Osteoblast (primary cell): ENCODE results near the gene PHF12. TPM values are rescaled to one million over a fixed set of nuclear protein-coding genes. Genes with fewer than 3 reads are reported as not detected.
A peak's percentile ranks its signal among the peaks of the same experiment; 100 is the strongest.

Experiments
- DNase-seq: peaks from one replicate; pipeline ENCODE4 v3.0.0; 2011; ENCODE audit warnings: low spot score, mixed read lengths; ENCODE audit not compliant: insufficient read length; ENCODE audit errors: missing footprints
- H2AFZ ChIP-seq: 2 replicates; pipeline ENCODE4 v1.6.0; 2011; ENCODE audit warnings: mild to moderate bottlenecking, low read length
- H3K27ac ChIP-seq: 2 replicates; pipeline ENCODE4 v1.5.1; 2011; ENCODE audit warnings: mild to moderate bottlenecking, low read depth, low read length, moderate library complexity
- H3K27me3 ChIP-seq: 2 replicates; pipeline ENCODE4 v1.6.0; 2012; ENCODE audit warnings: mild to moderate bottlenecking, control low read depth, inconsistent platforms, low read length, moderate library complexity; ENCODE audit not compliant: insufficient read depth
- H3K36me3 ChIP-seq: 2 replicates; pipeline ENCODE4 v1.5.1; 2011; ENCODE audit warnings: mild to moderate bottlenecking, low read length, control low read depth, moderate library complexity; ENCODE audit not compliant: insufficient read depth
- H3K4me1 ChIP-seq: 2 replicates; pipeline ENCODE4 v1.5.1; 2011; ENCODE audit warnings: mild to moderate bottlenecking, low read length, control low read depth, moderate library complexity; ENCODE audit not compliant: insufficient read depth
- H3K4me2 ChIP-seq: 2 replicates; pipeline ENCODE4 v1.6.0; 2011; ENCODE audit warnings: mild to moderate bottlenecking, low read length; ENCODE audit not compliant: insufficient read depth
- H3K4me3 ChIP-seq: fragments of 200-600 bp; sonication (generic); 3 replicates; pipeline ENCODE4 v1.5.1; 2012; ENCODE audit warnings: mild to moderate bottlenecking, low read length, inconsistent platforms; ENCODE audit not compliant: insufficient read depth
- H3K79me2 ChIP-seq: 2 replicates; pipeline ENCODE4 v1.6.0; 2012; ENCODE audit warnings: mild to moderate bottlenecking, low read length, control low read depth, inconsistent platforms; ENCODE audit not compliant: insufficient read depth
- H3K9me3 ChIP-seq: 2 replicates; pipeline ENCODE4 v1.5.1; 2011; ENCODE audit warnings: low read depth, low read length, control low read depth
- H4K20me1 ChIP-seq: 2 replicates; pipeline ENCODE4 v1.6.0; 2012; ENCODE audit warnings: mild to moderate bottlenecking, low read length, control low read depth; ENCODE audit not compliant: insufficient read depth
- CTCF ChIP-seq: IDR thresholded peaks from 2 replicates; pipeline ENCODE4 v1.5.1; 2011; ENCODE audit warnings: mild to moderate bottlenecking, low read depth, low read length, moderate library complexity; ENCODE audit errors: extremely low read depth
- total RNA-seq: library from RNA; depleted of rRNA; stranded (reverse); fragments of >200 nt; gene quantifications from 2 replicates; pipeline ENCODE4 v1.2.3, GENCODE V29; 2012

PHF12 gene
- total RNA-seq, 1 donor: 26.8 TPM

GRCh38 chr17:28918295-28918694, 33.0 kb downstream of the PHF12 start:
- no peak for TF ChIP-seq CTCF
- Histone ChIP-seq H3K27ac (no peak overlapping the region), H3K27me3 (no peaks in the 10 kb centered on the region), H3K9me3 (no peaks in the 10 kb centered on the region), H3K79me2 (peaks cover 9% of the 10 kb centered on the region), H3K36me3 (peaks cover 89% of the 10 kb centered on the region), H2AFZ (no peak overlapping the region), H3K4me2 (no peak overlapping the region), H4K20me1 (peaks cover 18% of the 10 kb centered on the region), H3K4me1 (no peaks in the 10 kb centered on the region), H3K4me3 (no peak overlapping the region)
- DNase-seq: no peak

- no peak overlapping the region for H2AFZ ChIP-seq
- no peaks in the 10 kb centered on the region for H3K4me1 ChIP-seq
- H3K4me3 ChIP-seq: no peak overlapping the region
- no peak overlapping the region for H3K4me2 ChIP-seq
- no peaks in the 10 kb centered on the region for H3K27me3 ChIP-seq
- H3K9me3 ChIP-seq: no peaks in the 10 kb centered on the region
- H3K36me3 ChIP-seq: peaks cover 89% of the 10 kb centered on the region
- H3K27ac ChIP-seq: no peak overlapping the region
- H3K79me2 ChIP-seq: peaks cover 9% of the 10 kb centered on the region
- peak; percentile 83 for DNase-seq
- no peak for TF ChIP-seq CTCF
- peaks cover 20% of the 10 kb centered on the region for H4K20me1 ChIP-seq
Measured at GRCh38 chr17:28917465-28917864, 33.9 kb downstream of the PHF12 start.

GRCh38 chr17:28917029-28917428, 34.3 kb downstream of the PHF12 start:
- no peak for TF ChIP-seq CTCF
- peaks cover 23% of the 10 kb centered on the region for H4K20me1 ChIP-seq
- no peak overlapping the region for H3K27ac ChIP-seq
- no peaks in the 10 kb centered on the region for H3K27me3 ChIP-seq
- no peak overlapping the region for H3K4me3 ChIP-seq
- peaks cover 91% of the 10 kb centered on the region for H3K36me3 ChIP-seq
- no peak overlapping the region for H3K4me2 ChIP-seq
- H2AFZ ChIP-seq: no peak overlapping the region
- H3K79me2 ChIP-seq: peaks cover 6% of the 10 kb centered on the region
- DNase-seq: no peak
- H3K4me1 ChIP-seq: no peaks in the 10 kb centered on the region
- no peaks in the 10 kb centered on the region for H3K9me3 ChIP-seq

GRCh38 chr17:28916302-28916934, 34.9 kb downstream of the PHF12 start:
- Histone ChIP-seq H3K27ac (no peak overlapping the region), H3K4me1 (no peaks in the 10 kb centered on the region), H4K20me1 (peaks cover 27% of the 10 kb centered on the region), H3K36me3 (peaks cover 91% of the 10 kb centered on the region), H2AFZ (no peak overlapping the region), H3K4me3 (no peak overlapping the region), H3K27me3 (no peaks in the 10 kb centered on the region), H3K9me3 (no peaks in the 10 kb centered on the region), H3K4me2 (no peak overlapping the region), H3K79me2 (peaks cover 2% of the 10 kb centered on the region)
- peak; percentile 61 for TF ChIP-seq CTCF
- no peak for DNase-seq
